HepG2 (cell line): ENCODE data around the gene SBSN. TPM values are rescaled to one million over a fixed set of nuclear protein-coding genes. Genes with fewer than 3 reads are reported as not detected.

ENCODE experiments used
- EEA1 ChIP-seq: sonication (generic); formaldehyde crosslinking; IDR thresholded peaks from 2 replicates; pipeline ENCODE4 v1.5.1; 2020; ENCODE audit warnings: mild to moderate bottlenecking, missing genetic modification reagents, borderline replicate concordance
- EP300 ChIP-seq, 3 experiments: sonication (generic) in 1 of 3; formaldehyde crosslinking in 1 of 3; IDR thresholded peaks; 2 replicates each; pipeline versions ENCODE4 v1.5.1 to v1.6.1; 2011 to 2020; ENCODE audit warnings: low read depth in 2 of 3, low read length in 2 of 3, borderline replicate concordance in 1 of 3, improper control_type of control experiment in 1 of 3, mild to moderate bottlenecking in 1 of 3, missing genetic modification reagents in 1 of 3, moderate library complexity in 1 of 3
- GPN1 ChIP-seq: sonication (generic); formaldehyde crosslinking; IDR thresholded peaks from 2 replicates; pipeline ENCODE4 v1.5.1; 2020; ENCODE audit warnings: missing genetic modification reagents, borderline replicate concordance
- KAT7 ChIP-seq: IDR thresholded peaks from 2 replicates; pipeline ENCODE4 v1.6.1; 2018; ENCODE audit warnings: borderline replicate concordance, missing compliant biosample characterization
- MED1 ChIP-seq: sonication (generic); formaldehyde crosslinking; IDR thresholded peaks from 2 replicates; pipeline ENCODE4 v1.4.0; 2020; ENCODE audit warnings: missing genetic modification reagents
- PRMT3 ChIP-seq: sonication (generic); formaldehyde crosslinking; IDR thresholded peaks from 2 replicates; pipeline ENCODE4 v1.8.1; 2022; ENCODE audit warnings: low read depth, mild to moderate bottlenecking, moderate library complexity, missing genetic modification reagents, borderline replicate concordance
- RFXANK ChIP-seq: IDR thresholded peaks from 2 replicates; pipeline ENCODE4 v1.6.1; 2016
- TBX2 ChIP-seq: sonication (generic); formaldehyde crosslinking; IDR thresholded peaks from 2 replicates; pipeline ENCODE4 v1.5.0; 2020; ENCODE audit warnings: missing genetic modification reagents, mild to moderate bottlenecking, borderline replicate concordance
- ZBTB7B ChIP-seq: sonication (generic); formaldehyde crosslinking; IDR thresholded peaks from 2 replicates; pipeline ENCODE4 v1.4.0; 2020; ENCODE audit warnings: missing genetic modification reagents
- ZBTB8A ChIP-seq: sonication (generic); formaldehyde crosslinking; IDR thresholded peaks from 2 replicates; pipeline ENCODE4 v1.4.0; 2020; ENCODE audit warnings: mild to moderate bottlenecking, low read depth, missing genetic modification reagents, borderline replicate concordance
- ZKSCAN5 ChIP-seq: sonication (generic); formaldehyde crosslinking; IDR thresholded peaks from 2 replicates; pipeline ENCODE4 v1.5.1; 2020; ENCODE audit warnings: mild to moderate bottlenecking, missing genetic modification reagents
- ZNF121 ChIP-seq: sonication (generic); formaldehyde crosslinking; IDR thresholded peaks from 2 replicates; pipeline ENCODE4 v1.5.0; 2020; ENCODE audit warnings: mild to moderate bottlenecking, missing genetic modification reagents
- ZNF883 ChIP-seq: sonication (generic); formaldehyde crosslinking; IDR thresholded peaks from 2 replicates; pipeline ENCODE4 v1.5.1; 2020; ENCODE audit warnings: mild to moderate bottlenecking, missing genetic modification reagents; ENCODE audit errors: not compliant biosample characterization
- ZNF891 ChIP-seq: sonication (generic); formaldehyde crosslinking; IDR thresholded peaks from 2 replicates; pipeline ENCODE4 v1.5.0; 2020; ENCODE audit warnings: mild to moderate bottlenecking, missing genetic modification reagents
- polyA plus RNA-seq, 8 experiments: library from polyadenylated mRNA; depleted of rRNA in 3 of 8; stranded (reverse) in 7 of 8; unstranded in 1 of 8; fragments of >200 nt; fragmentation: Illumina TruSeq in 4 of 8; extraction: Trizol in 4 of 8; gene quantifications; 2 replicates each; pipeline versions ENCODE4 v1.2.1 to v1.2.3, GENCODE V29; 2011 to 2016; ENCODE audit warnings: low read depth in 4 of 8, missing spikeins in 1 of 8, mixed read lengths in 1 of 8; ENCODE audit not compliant: insufficient read depth in 1 of 8
- total RNA-seq, 5 experiments: library from RNA; depleted of rRNA; stranded (reverse); fragments of >200 nt; fragmentation: Illumina TruSeq; extraction: Trizol; gene quantifications; 2 replicates each; pipeline ENCODE4 v1.2.3, GENCODE V29; 2016; ENCODE audit warnings: low read depth in 1 of 5
- TF ChIP-seq, protein P1 (sequence below): conservative IDR thresholded peaks from 2 replicates; pipeline ENCODE4 v1.6.1; 2018; ENCODE audit warnings: missing genetic modification reagents
- TF ChIP-seq, protein P2 (sequence below): IDR thresholded peaks from 2 replicates; pipeline ENCODE4 v1.6.1; 2016
- TF ChIP-seq, protein P3 (sequence below): sonication (generic); formaldehyde crosslinking; IDR thresholded peaks from 2 replicates; pipeline ENCODE4 v1.4.0; 2020; ENCODE audit warnings: missing genetic modification reagents, mild to moderate bottlenecking, borderline replicate concordance
- TF ChIP-seq, protein P4 (sequence below): IDR thresholded peaks from 2 replicates; pipeline ENCODE4 v1.6.1; 2016
- TF ChIP-seq, protein P5 (sequence below): sonication (generic); formaldehyde crosslinking; IDR thresholded peaks from 2 replicates; pipeline ENCODE4; 2020; ENCODE audit warnings: missing genetic modification reagents, mild to moderate bottlenecking, borderline replicate concordance

Gene SBSN
- total and polyA plus RNA-seq, 2 of the 13 experiments (the other 11 are each of a cell fraction or from before 2014, with no cell fraction given), result not detected

DNA sequence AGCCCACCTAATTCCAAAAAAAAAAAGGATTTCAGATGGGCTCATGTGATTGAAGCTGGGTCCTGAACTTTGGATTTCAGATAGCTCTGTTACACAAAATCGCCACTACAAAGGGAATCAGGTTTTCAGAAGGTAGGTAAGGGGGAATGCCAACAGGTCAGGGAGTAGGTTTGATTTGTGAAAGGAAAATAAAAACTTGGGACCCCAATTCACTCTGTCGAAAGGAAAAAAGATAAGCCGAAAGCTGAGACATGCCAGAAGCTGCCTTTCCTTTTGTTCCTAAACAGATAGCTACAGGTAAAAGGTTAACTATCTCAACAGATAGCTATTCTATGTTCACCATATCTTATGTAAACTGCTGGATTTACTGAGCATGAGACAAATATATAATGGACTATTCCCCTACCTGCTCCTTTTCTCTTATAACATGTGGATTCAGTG is 41.8 kb downstream of the SBSN start (continued):
- TF ChIP-seq, protein P1, sequence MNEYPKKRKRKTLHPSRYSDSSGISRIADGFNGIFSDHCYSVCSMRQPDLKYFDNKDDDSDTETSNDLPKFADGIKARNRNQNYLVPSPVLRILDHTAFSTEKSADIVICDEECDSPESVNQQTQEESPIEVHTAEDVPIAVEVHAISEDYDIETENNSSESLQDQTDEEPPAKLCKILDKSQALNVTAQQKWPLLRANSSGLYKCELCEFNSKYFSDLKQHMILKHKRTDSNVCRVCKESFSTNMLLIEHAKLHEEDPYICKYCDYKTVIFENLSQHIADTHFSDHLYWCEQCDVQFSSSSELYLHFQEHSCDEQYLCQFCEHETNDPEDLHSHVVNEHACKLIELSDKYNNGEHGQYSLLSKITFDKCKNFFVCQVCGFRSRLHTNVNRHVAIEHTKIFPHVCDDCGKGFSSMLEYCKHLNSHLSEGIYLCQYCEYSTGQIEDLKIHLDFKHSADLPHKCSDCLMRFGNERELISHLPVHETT (CRISPR knock-in tag), result no peak
- TF ChIP-seq TBX2 (CRISPR knock-in tag) (peak; percentile 38; the same call in 1 of the 2 replicates), ZBTB7B (CRISPR knock-in tag) (peak; percentile 81), KAT7 (0 out of 2 replicates have a peak, but pooled peaks have one; percentile 44), EP300 (IDR thresholded peaks at IDR 0.05; ENCODE audit: low read depth in 2 of 2, low read length in 2 of 2) (peak in 1 of 2 experiments; percentile 54; a peak in 1 of 4 replicates), EP300 (CRISPR knock-in tag; IDR thresholded peaks at IDR 0.05; ENCODE audit: borderline replicate concordance) (no peak), ZNF883 (CRISPR knock-in tag) (no peak), RFXANK (CRISPR knock-in tag) (no peak), EEA1 (CRISPR knock-in tag) (no peak), ZKSCAN5 (CRISPR knock-in tag) (no peak), ZNF121 (CRISPR knock-in tag) (no peak), ZBTB8A (CRISPR knock-in tag) (no peak), PRMT3 (no peak), MED1 (CRISPR knock-in tag) (peak; percentile 41), GPN1 (CRISPR knock-in tag) (no peak), ZNF891 (no peak)
- TF ChIP-seq, protein P2, sequence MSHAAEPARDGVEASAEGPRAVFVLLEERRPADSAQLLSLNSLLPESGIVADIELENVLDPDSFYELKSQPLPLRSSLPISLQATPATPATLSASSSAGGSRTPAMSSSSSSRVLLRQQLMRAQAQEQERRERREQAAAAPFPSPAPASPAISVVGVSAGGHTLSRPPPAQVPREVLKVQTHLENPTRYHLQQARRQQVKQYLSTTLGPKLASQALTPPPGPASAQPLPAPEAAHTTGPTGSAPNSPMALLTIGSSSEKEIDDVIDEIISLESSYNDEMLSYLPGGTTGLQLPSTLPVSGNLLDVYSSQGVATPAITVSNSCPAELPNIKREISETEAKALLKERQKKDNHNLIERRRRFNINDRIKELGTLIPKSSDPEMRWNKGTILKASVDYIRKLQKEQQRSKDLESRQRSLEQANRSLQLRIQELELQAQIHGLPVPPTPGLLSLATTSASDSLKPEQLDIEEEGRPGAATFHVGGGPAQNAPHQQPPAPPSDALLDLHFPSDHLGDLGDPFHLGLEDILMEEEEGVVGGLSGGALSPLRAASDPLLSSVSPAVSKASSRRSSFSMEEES, result peak; percentile 64
- TF ChIP-seq, protein P3, sequence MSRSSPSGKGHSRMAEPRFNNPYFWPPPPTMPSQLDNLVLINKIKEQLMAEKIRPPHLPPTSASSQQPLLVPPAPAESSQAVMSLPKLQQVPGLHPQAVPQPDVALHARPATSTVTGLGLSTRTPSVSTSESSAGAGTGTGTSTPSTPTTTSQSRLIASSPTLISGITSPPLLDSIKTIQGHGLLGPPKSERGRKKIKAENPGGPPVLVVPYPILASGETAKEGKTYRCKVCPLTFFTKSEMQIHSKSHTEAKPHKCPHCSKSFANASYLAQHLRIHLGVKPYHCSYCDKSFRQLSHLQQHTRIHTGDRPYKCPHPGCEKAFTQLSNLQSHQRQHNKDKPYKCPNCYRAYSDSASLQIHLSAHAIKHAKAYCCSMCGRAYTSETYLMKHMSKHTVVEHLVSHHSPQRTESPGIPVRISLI (CRISPR knock-in tag), result peak; percentile 77; the same call in 1 of the 2 replicates
- TF ChIP-seq, protein P4, sequence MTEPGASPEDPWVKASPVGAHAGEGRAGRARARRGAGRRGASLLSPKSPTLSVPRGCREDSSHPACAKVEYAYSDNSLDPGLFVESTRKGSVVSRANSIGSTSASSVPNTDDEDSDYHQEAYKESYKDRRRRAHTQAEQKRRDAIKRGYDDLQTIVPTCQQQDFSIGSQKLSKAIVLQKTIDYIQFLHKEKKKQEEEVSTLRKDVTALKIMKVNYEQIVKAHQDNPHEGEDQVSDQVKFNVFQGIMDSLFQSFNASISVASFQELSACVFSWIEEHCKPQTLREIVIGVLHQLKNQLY, result no peak
- TF ChIP-seq, protein P5, sequence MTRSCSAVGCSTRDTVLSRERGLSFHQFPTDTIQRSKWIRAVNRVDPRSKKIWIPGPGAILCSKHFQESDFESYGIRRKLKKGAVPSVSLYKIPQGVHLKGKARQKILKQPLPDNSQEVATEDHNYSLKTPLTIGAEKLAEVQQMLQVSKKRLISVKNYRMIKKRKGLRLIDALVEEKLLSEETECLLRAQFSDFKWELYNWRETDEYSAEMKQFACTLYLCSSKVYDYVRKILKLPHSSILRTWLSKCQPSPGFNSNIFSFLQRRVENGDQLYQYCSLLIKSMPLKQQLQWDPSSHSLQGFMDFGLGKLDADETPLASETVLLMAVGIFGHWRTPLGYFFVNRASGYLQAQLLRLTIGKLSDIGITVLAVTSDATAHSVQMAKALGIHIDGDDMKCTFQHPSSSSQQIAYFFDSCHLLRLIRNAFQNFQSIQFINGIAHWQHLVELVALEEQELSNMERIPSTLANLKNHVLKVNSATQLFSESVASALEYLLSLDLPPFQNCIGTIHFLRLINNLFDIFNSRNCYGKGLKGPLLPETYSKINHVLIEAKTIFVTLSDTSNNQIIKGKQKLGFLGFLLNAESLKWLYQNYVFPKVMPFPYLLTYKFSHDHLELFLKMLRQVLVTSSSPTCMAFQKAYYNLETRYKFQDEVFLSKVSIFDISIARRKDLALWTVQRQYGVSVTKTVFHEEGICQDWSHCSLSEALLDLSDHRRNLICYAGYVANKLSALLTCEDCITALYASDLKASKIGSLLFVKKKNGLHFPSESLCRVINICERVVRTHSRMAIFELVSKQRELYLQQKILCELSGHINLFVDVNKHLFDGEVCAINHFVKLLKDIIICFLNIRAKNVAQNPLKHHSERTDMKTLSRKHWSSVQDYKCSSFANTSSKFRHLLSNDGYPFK (CRISPR knock-in tag), result no peak
